Body of pancreas (tissue), 4 donors: Measurements from ENCODE around the gene DRD4. TPM values are rescaled to one million over a fixed set of nuclear protein-coding genes. Genes with fewer than 3 reads are reported as not detected.

ENCODE experiments used
- ATAC-seq: fragments of 150-250 bp; one replicate; pipeline ENCODE4 v1.9.1; 2016
- DNase-seq, 4 donors: peaks; one replicate each; pipeline ENCODE4 v3.0.0-alpha.2; 2019
- H3K27ac ChIP-seq, 4 donors: fragments of 200-600 bp; sonication (generic); 1 replicate in 3 of 4; 2 replicates in 1 of 4; pipeline versions ENCODE4 v1.5.1 to v1.6.1; 2016 to 2019; ENCODE audit warnings: mild to moderate bottlenecking in 1 of 4, mixed read lengths in 1 of 4, moderate library complexity in 1 of 4
- H3K27me3 ChIP-seq, 2 donors: fragments of 200-600 bp; sonication (generic); one replicate each; pipeline ENCODE4 v1.6.0; 2016; ENCODE audit warnings: mild to moderate bottlenecking in 1 of 2
- H3K36me3 ChIP-seq, 2 donors: fragments of 200-600 bp; sonication (generic); replicated peaks in 1 of 2; 2 replicates each; pipeline ENCODE4 v1.5.1; 2016; ENCODE audit warnings: low read depth in 2 of 2; ENCODE audit not compliant: insufficient read depth in 1 of 2
- H3K4me1 ChIP-seq: fragments of 200-600 bp; sonication (generic); one replicate; pipeline ENCODE4 v1.6.0; 2016
- H3K4me3 ChIP-seq, 2 donors: fragments of 200-600 bp; sonication (generic); 1 replicate in 1 of 2; 2 replicates in 1 of 2; pipeline ENCODE4 v1.5.1; 2016 to 2019
- H3K9me3 ChIP-seq, 3 donors: fragments of 200-600 bp; sonication (generic); 1 replicate in 2 of 3; 2 replicates in 1 of 3; pipeline ENCODE4 v1.5.1; 2016
- POLR2A ChIP-seq, 3 donors: fragments of 450-650 bp; IDR thresholded peaks; one replicate each; pipeline ENCODE4 v1.6.1; 2016; ENCODE audit warnings: antibody characterized with exemption in 3 of 3, mild to moderate bottlenecking in 2 of 3
- WGBS, 2 donors: methylation state at CpG; one replicate each; pipeline ENCODE4 v1.1.5; 2017; 5-methylcytosine and 5-hydroxymethylcytosine counted together
- intact Hi-C: fragments of 100-400 bp; cut with DNase I; formaldehyde crosslinking; loops from one replicate; pipeline ENCODE4 v1.15.1; 2023
- total RNA-seq, 2 donors: library from RNA; depleted of rRNA; stranded (reverse); fragments of >200 nt; gene quantifications; one replicate each; pipeline ENCODE4 v1.1.0, GENCODE V29; 2016
- TF ChIP-seq, protein P1 (sequence below), 7 experiments: fragments of 450-650 bp in 4 of 7; fragments of 200-600 bp in 3 of 7; sonication (generic) in 3 of 7; IDR thresholded peaks; one replicate each; pipeline ENCODE4 v1.5.1; 2016 to 2019; ENCODE audit warnings: antibody characterized with exemption in 7 of 7

DRD4 gene
- total RNA-seq, 2 donors from 2014 or later, result 3.0 TPM; not detected in 1

DNA sequence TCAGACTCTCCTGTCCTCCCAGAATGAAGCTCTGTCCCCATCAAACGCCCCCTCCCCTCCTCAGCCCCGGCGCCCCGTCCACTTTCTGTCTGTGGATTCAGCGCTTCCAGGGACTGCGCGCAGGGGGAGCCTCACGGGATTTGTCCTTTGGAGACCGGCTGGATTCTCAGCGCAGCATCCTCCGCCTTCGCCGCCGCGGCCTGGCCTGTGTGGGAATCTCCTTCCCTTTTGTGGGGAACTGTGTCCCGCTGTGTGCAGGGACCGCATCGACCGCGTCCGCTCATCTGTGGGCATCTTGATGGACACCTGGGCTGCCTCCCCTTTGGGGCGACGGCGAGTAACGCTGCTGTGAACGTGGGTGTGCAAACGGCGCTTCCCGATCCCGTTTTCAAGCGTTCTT lies 9.0 kb upstream of the DRD4 start:
- Histone ChIP-seq H3K27ac (no peak overlapping the region), H3K27me3 (no peaks in the 10 kb centered on the region), H3K9me3 (no peaks in the 10 kb centered on the region), H3K4me1 (no peaks in the 10 kb centered on the region), H3K36me3 (no peaks in the 10 kb centered on the region), H3K4me3 (no peak overlapping the region)
- intact Hi-C loops, result no loop called here
- 93 to 94% methylated on average over 31 of the region's 31 CpGs for WGBS, 2 donors
- DNase-seq (no peak), ATAC-seq (no peak)
- TF ChIP-seq, protein P1, sequence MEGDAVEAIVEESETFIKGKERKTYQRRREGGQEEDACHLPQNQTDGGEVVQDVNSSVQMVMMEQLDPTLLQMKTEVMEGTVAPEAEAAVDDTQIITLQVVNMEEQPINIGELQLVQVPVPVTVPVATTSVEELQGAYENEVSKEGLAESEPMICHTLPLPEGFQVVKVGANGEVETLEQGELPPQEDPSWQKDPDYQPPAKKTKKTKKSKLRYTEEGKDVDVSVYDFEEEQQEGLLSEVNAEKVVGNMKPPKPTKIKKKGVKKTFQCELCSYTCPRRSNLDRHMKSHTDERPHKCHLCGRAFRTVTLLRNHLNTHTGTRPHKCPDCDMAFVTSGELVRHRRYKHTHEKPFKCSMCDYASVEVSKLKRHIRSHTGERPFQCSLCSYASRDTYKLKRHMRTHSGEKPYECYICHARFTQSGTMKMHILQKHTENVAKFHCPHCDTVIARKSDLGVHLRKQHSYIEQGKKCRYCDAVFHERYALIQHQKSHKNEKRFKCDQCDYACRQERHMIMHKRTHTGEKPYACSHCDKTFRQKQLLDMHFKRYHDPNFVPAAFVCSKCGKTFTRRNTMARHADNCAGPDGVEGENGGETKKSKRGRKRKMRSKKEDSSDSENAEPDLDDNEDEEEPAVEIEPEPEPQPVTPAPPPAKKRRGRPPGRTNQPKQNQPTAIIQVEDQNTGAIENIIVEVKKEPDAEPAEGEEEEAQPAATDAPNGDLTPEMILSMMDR (IDR thresholded peaks at IDR 0.05), result no peak
- no peak for TF ChIP-seq POLR2A (IDR thresholded peaks at IDR 0.05)

GRCh38 chr11:629237-629583 lies 7.9 kb upstream of the DRD4 start:
- DNase-seq, result no peak
- TF ChIP-seq, protein P1 (IDR thresholded peaks at IDR 0.05), result no peak
- TF ChIP-seq POLR2A (IDR thresholded peaks at IDR 0.05), result no peak
- WGBS, 2 donors, result 52 to 64% methylated on average over 10 of the region's 10 CpGs
- ATAC-seq, result no peak
- Histone ChIP-seq H3K4me3 (no peak overlapping the region), H3K27me3 (no peaks in the 10 kb centered on the region), H3K9me3 (no peaks in the 10 kb centered on the region), H3K27ac (no peak overlapping the region), H3K36me3 (no peaks in the 10 kb centered on the region), H3K4me1 (no peaks in the 10 kb centered on the region)
- intact Hi-C loops, result no loop called here

DNA sequence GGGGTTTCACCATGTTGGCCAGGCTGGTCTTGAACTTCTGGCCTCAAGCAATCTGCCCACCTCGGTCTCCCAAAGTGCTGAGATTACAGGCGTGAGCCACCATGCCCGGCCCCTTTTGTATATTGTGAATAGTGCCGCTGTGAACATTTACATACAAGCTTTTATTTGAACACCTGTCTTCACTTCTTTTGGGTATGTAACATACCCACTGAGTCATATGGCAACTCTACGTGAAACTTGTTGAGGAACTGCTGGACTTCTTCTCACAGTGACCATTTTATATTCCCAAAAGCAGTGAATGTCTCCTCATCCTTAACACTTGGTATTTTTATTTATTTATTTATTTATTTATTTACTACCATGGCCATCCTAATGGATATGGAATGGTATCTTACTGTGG lies 6.2 kb upstream of the DRD4 start:
- intact Hi-C loops, result no loop called here
- Histone ChIP-seq H3K4me1 (no peaks in the 10 kb centered on the region), H3K27me3 (no peaks in the 10 kb centered on the region), H3K36me3 (no peaks in the 10 kb centered on the region), H3K4me3 (no peak overlapping the region), H3K27ac (no peak overlapping the region), H3K9me3 (no peaks in the 10 kb centered on the region)
- no peak for DNase-seq
- no peak for ATAC-seq
- no peak for TF ChIP-seq POLR2A (IDR thresholded peaks at IDR 0.05)
- TF ChIP-seq, protein P1 (IDR thresholded peaks at IDR 0.05), result no peak
- 76 to 90% methylated on average over 5 of the region's 5 CpGs for WGBS, 2 donors

- Histone ChIP-seq H3K4me1 (peaks cover 6% of the 10 kb centered on the region), H3K4me3 (no peak overlapping the region), H3K36me3 (no peaks in the 10 kb centered on the region), H3K9me3 (no peaks in the 10 kb centered on the region), H3K27me3 (no peaks in the 10 kb centered on the region), H3K27ac (no peak overlapping the region)
- ATAC-seq (no peak), DNase-seq (no peak)
- TF ChIP-seq, protein P1 (IDR thresholded peaks at IDR 0.05), result no peak
- no peak for TF ChIP-seq POLR2A (IDR thresholded peaks at IDR 0.05)
- intact Hi-C loops, result no loop called here
- WGBS, 2 donors, result 64 to 91% methylated on average over 9 to 22 of the region's 22 CpGs
Observed at GRCh38 chr11:635945-636510, 1.0 kb upstream of the DRD4 start.

GRCh38 chr11:637333-637592 lies 194 bp downstream of the DRD4 start:
- intact Hi-C loops, result no loop called here
- no peaks in the 10 kb centered on the region for H3K36me3 ChIP-seq
- no peak for TF ChIP-seq POLR2A (IDR thresholded peaks at IDR 0.05)
- TF ChIP-seq, protein P1 (IDR thresholded peaks at IDR 0.05), result no peak
- H3K27me3 ChIP-seq, result no peaks in the 10 kb centered on the region
- DNase-seq (no peak), ATAC-seq (no peak)
- no peaks in the 10 kb centered on the region for H3K9me3 ChIP-seq
- no peak overlapping the region for H3K27ac ChIP-seq
- no peak overlapping the region for H3K4me3 ChIP-seq
- 34 to 82% methylated on average over 2 to 26 of the region's 34 CpGs for WGBS, 2 donors
- H3K4me1 ChIP-seq, result peaks cover 6% of the 10 kb centered on the region
